HG03520 (cell line): ENCODE results near the gene OAF.

Experiments used
- ATAC-seq: cut with Tn5 transposase; IDR thresholded peaks from one replicate; pipeline ENCODE4 v1.9.1; 2021; ENCODE audit warnings: mild to moderate bottlenecking, moderate library complexity; ENCODE audit not compliant: unreplicated experiment

Gene OAF

DNA sequence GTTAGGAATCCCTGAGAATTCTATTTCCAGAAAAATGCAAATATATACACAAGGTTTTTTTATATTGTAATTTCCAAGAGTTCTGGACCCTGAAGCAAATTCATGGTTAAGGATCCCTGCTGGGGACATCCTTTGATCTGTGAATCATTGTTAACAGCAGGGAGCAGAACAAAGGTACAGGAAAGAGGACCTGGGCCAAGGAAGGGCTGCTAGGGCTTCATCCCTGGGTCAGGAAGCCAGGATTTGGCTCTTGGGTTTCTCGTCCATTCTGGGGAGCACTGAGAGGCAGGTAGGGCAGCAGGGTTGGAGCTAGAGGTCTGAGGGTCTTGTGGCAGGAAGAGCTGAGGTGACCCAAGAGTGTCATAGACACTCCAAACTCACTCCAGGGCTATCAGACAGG, 10.2 kb upstream of the OAF start:
- ATAC-seq, result no peak

DNA sequence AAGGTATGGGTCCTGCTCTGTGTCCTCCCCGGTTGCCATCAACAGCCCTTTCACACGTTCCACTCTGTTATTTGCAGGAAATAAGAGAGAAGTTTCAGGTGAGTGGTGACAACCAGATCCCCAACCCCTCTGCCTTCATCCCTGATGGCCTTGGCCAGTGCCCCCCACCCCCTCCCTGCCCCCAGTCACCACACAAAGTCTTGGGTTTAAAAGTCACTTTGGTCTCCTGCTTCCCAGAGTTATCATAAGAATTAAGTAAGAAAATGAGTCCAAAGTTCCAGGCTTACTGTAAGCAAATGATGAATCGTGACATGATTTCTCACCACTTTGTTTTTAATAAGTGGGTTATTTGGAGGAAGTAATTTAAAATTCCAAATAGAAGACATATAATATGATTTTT, 9.2 kb upstream of the OAF start:
- ATAC-seq, result no peak

DNA sequence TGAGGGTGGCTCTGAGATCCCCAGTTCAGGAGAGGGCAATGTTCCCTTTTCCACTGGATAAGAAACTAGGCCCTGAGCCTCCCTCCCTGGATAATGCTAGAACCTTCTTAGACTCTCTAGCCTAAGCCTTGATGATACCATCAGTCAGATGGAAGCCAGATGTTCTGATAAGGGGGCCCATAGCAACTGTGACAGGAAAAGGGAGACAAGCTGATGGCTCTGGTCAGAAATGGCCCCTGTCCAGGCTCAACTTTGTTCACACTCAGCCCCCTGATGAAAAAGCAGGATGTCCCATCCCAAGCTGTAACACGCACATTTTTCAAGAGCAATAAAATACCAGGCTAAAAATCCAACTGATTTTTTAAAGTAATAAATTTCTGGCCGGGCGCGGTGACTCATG, 7.2 kb upstream of the OAF start:
- no peak for ATAC-seq

DNA sequence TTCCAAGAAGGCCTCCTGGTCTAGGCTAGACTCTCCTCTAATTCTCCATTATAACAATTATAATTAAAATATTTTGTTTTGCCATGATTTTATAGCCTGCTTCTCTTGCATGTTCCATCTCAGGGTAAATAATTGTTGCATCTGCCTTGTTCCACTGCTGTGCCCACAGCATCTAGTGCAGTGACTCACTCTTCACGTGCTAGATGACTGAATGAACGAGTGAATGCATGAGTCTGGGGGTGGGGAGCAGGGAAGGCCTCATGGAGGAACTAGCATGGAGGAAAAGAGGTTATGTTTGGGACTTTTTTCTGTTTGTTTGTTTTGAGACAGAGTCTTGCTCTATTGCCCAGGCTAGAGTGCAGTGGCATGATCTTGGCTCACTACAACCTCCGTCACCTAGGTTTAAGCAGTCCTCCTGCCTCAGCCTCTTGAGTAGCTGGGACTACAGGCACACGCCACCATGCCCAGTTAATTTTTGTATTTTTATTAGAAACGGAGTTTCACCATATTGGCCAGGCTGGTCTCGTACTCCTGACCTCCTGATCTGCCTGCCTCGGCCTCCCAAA, 5.2 kb upstream of the OAF start:
- no peak for ATAC-seq

DNA sequence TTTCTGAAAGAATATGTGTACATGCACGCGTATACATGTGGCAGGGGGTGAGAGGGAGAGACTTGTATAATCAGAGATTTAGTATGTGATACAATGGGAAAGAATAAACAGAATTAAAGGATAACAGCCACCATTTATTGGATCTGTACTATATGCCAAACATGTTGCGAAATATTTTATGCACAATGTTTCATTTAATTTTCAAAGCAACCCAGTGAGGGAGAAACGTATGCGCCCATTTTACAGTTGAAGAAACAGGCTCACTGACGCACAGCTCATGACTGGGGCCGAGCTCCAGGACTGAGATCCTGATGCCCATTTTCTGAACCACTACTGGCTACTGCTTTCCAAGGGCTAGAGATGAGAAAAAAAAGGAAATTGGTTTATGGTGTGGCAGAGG, 3.3 kb upstream of the OAF start:
- ATAC-seq, result no peak

DNA sequence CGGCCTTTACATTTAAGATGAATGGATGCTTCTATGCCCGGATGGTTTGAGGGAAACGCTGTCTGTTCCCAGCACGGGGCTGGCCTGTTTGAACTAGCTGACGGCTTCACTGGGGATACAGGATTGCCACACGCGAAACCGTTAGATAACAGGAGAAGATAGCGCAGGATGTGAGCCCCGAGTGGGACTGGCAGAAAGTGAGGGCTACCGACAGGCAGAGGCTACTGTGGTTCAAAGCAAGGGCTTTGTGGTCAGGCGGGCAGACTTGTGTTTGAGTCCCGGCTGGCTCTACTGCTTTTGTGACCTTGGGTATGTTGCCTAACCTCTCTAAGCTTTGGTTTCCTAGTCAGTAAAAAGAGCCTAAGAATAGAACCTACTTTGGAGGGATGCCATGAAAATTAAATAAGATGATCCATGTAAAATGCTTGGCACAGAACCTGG, 2.8 kb upstream of the OAF start:
- ATAC-seq, result no peak

DNA sequence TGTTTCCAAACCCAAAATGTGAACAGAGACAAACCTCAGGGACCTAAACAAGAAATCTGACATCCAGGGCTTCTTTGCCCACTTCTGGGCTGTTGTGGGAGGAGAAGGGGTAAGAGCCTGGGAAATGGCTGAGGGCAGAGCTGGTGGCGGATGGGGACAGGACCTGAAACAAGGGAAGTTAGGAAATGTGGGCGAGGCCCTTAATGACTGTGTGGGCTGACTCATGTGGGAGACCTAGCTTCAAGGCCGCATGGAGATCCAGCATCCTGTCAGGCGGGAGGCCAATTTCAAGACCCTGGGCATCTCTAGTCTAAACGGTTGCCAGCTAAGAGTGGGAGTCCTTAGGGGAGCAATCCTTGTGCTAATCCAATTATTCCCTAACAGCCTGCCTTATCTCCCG, 2.1 kb upstream of the OAF start:
- ATAC-seq, result no peak

DNA sequence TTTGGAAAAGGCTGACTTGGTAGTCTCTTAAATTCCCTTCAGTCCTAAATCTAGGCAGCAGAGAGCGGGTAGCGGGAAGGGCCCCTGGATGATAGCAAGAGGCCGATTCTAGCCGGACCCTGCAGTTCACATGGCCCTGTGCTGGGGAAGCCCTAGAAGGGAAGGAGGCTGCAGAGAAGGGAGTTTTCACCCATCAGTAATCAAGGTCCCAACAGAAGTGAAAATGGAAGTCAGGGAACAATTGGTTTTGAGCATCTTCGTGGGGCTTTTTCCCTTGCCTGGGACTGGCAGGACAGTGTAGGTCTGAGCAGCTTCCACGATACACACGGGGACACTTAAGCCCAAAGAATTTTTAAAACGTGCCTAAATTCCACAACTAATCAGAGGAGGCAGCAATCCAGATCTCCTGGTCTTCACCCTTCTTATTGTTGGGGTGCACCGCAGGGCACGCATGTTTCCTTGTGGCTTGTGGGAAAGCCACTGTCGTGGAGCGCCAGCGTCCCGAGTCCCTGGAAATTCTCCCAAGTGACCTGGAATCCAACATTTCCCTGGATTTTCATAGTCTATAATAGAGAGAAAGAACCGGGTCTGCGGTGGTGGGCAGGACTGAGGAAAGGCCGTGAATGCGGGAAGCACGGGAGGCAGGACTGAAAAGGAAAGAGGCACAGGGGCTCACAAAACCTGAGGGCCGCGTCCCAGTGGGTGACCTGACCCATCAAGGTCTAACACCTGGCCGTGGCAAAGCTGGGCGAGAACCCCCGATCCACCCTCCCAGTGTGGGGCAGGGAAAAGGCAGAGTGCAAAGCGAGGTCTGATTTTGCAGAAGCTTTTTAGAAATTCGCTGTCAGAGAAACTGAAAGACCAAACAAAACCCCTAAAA, 846 bp upstream of the OAF start:
- no peak for ATAC-seq

DNA sequence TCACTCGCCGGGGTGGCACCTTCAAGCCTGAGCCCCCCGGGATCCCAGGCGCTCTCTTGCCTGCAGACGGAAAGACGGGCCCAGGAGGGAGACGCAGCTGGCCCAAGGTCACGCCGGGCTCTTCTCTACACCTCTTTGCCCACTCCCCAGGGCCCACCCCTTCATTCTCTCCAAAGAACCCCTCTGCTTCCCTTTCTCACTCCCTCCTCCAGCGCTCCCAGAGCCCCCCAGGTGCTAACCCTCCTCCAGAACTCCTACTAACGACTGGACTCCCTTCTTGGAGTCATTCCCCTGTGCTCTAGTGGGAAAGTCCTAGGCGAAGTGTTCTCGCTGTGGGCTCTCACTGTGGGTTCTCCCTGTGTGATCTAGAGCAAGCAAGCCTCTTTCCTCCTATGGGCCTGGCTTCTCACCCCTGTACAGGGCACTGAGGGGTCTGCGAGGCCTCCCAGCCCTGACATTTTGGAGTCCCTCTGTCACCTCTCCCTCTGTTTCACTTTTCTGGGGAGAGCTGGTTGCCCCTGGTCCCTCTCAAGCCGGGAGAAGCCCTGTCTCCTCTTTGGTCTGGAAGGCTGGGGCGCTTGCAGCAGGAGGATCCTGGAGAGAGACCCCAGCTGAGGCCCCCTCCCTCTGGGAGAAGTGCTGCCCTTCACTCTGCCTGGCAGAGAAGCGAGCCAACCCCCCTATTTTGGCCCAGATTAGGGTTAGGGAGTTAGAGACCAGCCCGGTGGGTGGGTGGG, 858 bp downstream of the OAF start:
- ATAC-seq, result no peak

DNA sequence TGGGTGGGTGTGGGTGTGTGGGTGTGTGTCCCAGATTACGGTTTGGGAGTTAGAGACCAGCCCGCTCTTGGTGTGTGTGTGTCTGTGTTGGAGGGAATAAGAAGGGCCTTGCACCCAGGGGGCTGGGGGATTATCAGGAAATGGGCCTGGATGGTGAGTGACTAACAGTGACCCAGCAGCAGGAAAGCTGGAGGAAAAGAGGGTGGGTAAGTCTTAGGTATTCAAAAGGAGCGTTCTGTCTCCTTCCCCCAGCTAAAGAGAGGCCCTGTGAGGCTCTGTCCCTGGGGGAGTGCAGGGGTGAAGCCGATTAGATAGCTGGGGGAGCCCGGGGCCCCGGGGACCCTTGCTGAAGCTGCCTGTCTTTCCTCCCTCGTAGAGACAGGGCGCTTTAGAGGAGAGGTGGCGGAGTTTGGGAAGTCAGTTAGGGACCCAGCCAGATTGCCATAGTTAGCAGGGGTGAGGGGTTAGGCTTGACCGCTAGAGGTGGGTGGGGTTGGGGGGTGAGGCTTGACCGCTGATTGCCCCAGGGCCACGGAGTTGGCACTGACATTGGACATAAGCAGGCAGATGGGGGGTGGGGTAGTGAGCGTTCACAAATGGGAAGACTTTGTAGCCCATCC, 1.5 kb downstream of the OAF start:
- ATAC-seq, result no peak

DNA sequence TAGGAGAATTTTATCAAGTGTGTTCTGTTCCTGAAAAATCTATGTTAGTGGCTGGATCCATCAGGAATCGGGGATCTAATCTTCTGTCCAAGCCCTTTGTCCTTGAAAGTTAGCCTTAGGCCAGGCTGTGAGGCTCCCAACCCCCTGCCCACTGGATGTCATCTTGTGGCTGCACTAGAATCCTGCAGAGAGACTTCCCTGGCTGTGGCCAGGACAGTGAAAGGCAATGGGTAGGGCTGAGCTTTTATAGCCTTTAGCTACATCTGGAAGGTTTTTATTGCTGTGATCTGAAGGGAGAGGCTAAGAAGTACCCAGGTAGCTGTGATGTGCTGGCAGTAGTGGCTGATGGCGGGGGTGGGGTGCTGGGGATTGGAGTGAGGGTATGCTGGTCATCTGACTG, 2.1 kb downstream of the OAF start:
- ATAC-seq, result no peak

DNA sequence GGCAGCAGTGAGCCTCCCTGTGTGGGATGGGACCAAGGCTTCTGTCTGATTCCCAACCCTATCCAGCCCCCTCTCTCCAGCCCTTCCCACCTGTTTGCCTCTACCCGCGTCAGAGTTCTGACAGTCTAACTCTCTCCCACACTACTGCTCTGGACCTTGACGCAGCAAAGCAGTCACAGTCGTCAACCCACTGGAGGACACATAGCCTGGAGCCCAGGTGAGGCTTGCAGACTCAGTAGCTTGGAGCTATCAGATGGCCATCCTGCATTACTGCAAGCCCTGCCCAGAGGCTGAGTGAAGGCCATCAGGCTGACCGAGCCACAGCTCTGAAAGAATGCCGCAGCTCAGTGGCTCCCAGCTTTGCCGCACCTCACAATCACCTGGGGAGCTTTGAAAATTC, 3.7 kb downstream of the OAF start:
- no peak for ATAC-seq

DNA sequence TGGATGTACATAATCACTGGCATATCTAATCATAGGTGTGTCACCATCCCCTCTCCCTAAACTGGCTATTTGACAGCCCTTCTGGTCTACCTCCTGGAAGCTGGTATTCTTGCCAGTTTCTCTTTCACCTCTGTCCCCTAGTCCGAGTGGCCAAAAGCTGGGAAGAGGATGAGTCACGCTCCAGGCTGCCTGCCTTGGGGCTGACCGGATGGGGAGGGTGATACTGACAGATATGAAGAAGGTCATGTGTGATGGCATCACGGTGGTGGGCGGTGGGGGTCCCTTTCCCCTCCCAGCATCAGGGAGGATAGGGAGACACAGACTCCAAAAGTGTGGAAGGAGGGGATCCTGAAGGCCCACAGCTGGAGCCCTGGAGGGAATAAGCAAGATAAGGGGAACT, 4.8 kb downstream of the OAF start:
- no peak for ATAC-seq

DNA sequence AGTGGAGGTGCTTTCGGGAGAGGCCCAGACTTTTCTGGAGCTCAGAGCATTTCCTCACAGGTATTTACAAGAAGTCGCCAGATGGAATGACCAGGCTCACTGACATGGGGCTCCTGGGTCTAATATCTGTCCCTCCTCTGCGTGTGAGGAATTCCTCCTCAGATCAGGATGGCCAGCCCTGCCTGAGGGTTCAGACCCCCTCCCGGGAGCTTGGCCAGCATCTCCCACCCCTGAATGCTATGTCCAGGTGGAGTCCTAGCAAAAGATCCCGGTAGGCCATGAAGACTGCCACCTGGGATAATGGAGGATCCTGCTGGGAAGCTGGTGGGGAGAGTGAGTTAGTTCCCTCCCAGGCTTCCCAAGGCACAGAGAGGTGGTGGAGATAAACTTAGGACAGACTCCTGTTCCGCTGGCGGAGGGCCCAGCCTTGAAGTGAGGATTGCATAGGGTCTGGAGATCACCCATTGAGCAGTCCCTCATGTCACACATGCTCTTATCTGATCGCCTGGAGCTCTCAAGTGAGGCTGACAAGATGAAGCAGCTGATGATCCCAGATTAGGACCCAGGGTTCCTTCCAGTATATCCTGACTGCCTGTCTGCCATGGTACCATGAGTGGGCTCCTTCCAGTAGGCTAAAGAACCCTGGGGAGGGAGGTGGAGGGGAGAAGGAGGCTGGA, 5.7 kb downstream of the OAF start:
- no peak for ATAC-seq

DNA sequence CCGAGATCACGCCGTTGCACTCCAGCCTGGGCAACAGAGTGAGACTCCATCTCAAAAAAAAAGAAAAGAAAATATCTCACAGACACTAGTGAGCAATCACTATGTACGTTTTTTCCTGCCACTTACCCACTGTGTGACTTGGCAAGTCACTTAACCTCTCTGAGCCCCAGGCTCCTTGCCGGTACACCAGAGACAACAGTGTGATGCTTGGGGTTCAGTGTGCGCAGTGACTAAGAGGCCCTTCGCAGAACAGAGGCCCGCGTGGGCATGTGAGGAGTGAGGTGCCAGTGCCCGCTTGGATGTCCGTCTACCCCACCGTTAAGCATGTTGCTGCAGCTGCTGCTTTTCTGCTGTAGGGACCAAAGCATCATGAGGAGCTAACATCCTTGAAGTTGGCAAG, 6.7 kb downstream of the OAF start:
- ATAC-seq, result no peak

DNA sequence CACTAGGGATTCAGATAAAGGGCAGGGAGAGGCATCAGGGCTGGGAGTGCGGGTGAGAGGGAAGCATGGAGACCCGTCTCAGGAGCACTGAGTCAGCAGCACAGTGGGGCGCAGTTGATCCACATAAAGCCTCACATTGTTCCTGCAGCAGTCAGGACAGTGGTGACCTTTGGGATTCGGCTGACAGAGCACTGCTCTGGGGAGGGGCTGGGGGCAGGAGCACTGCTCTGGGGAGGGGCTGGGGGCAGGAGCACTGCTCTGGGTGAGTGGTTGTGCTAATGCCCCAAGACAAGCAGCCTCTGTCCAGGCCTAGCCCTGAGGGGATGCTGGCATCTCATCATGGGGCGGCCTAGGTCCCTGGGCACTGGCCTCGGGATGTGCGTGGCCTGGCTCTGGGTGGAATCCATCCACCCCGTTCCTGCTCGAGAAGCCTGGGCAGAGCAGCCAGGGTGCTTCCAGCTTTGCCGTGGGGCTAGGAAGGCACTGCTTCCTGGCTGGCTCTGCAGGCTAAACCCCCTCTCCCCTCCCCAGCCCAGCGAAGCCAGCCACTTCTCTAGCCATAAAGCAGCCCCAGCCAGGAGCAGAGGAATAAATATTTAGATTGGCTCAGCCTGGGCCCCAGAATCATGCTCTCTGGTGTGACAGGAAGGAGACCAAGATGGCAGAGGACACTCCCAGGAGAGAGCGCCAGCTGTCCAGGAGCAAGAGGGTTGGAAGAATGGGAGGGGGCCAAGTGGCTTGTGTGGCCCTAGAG, 7.3 kb downstream of the OAF start:
- no peak for ATAC-seq

DNA sequence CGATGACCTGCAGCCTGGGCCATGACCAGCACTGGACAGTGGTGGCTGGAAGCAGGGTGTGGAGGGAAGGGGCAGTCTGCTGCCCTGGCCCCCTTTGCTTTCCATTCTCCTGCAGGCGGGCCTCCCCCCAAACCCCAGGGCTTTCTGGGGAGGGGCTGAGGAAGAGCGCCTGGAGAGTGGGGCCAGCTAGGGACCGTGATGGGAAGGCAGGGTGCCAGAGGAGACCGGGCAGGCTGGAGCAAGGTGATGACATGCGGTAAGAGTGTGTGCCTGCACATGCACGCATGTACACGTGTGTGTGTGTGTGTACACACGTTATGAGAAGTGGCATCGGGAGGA, 7.8 kb downstream of the OAF start:
- no peak for ATAC-seq

DNA sequence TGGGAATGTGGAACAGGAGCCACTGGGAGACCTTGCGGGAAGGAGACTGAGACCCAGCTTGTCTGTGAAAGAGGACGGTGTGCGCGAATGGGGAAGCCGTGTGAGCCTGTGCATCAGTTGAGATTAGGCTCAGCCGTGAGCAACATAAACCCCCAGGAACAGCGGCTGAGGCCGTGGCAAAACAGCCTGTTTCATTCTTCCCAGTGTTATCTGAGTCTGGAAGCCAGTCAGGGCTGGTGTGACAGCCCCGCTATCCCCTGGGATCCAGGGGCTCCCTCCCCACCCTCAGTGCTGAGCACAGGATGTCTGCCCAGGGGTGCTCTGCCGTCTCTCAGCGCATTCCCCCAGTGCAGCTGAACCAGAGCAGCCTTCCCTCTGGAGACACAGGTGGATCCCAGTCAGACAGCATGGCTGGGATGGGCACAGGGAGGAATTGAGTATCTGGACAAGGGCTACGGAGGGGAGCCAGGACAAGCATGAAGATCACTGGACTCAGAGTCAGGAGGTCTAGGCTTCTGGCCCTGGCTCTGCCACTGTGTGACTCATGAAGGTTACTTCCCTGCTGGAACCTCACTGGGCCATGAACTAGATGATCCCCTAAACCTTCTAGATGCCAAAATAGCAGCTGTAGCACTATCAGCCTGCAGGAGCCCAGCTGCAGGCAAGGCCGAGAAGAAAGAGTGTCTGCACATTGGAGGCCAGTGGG, 8.6 kb downstream of the OAF start:
- ATAC-seq, result no peak

DNA sequence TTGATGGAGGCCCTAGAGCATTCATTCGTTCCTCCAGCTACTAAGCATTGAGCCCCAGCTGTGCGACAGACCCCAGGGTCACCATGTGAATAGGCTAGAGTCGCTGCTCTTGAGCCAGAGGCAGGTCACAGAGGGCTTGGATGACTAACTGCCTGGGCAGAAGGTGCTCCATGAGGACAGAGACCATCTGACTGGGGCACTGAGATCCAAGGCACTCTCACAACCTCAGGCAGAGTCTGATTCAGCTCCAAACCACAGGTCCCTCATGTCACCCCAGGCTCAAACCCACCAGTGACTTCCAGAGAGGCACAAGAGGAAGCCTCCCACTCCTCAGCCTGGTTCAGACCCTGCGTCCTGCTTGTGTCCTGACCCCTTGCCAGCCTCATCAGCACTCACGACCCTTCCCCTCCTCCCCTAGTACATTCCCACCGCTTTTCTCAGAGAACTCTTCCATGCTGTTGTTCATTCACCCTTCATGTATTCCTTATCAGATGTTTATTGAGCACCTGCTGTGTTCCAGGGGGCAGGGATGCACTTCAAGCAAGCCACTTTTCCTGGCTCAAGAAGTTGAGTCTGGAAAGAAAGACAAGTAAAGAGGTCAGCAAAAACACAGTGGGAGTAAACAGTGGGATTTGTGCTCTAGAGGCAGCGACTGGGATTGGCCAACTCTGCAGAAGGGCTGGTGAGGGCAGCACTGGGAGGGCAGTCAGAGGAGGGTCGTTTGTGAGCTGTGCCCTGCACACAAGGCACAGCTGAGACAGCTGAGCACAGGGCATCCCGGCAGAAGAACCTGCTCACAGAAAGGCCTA, 9.3 kb downstream of the OAF start:
- ATAC-seq, result no peak
